Stimulated activated CD8-positive, alpha-beta memory T cell treated with anti-CD3 and anti-CD28 coated beads, Interleukin-2, amount 100 ng/mL, for 1 hour (primary cell): Measurements from ENCODE around the gene ETFA.

ENCODE experiments used
- DNase-seq, 2 donors: peaks; one replicate each; pipeline ENCODE4 v3.0.0-alpha.2; 2020; ENCODE audit warnings: low read depth in 2 of 2

ETFA gene

GRCh38 chr15:76175442-76175841, 135.8 kb downstream of the ETFA start:
- no peak for DNase-seq

DNA sequence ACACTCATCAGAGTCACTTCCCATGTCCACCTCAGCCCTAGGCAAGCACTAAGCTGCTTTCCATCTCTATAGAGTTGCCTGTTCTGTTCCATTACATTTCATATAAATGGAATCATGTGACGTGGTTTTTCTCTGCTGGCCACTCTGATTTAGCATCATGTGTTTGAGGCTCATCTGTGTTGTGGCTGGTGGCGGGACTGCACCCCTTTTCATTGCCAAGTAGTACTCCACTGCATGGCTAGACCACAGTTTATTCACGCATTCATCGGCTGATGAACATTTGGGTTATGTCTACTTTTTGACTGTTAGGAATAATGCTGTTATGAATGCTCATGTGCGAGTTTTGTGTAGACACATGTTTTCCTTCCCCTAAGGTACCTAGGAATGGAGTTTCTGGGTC, 136.6 kb downstream of the ETFA start:
- no peak for DNase-seq

GRCh38 chr15:76173317-76173834, 137.9 kb downstream of the ETFA start:
- no peak for DNase-seq

GRCh38 chr15:76172782-76173181, 138.5 kb downstream of the ETFA start:
- DNase-seq: no peak

- DNase-seq: no peak
Observed at GRCh38 chr15:76169911-76170800, 141.1 kb downstream of the ETFA start.

DNA sequence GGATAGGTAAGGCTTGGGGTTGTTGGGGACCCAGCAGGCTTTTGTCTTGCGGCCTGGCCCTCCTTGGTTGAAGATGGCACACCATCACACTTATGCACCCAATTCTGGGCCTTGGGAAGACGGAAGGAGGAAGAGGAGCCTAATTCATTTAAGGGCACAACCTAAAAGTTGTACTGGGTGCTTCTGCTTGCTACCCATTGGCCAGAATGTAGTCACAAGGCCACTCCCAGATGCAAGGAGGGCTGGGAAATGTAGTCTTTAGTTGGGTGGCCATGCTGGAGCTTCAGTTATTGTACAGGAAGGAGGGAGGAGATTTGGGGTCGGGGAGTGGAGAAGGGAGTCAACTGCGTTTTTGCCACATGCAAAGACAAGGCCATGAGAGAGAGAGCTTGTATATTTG, 142.3 kb downstream of the ETFA start:
- DNase-seq: no peak

GRCh38 chr15:76168237-76168984, 142.9 kb downstream of the ETFA start:
- no peak for DNase-seq

GRCh38 chr15:76165951-76166350, 145.3 kb downstream of the ETFA start:
- DNase-seq: no peak
